NCI-H2171 treated with DMSO at 0.1 percent for 48 hours (cell line): ENCODE measurements around the gene EMID1.
"Not testable (repeated sequence)": the region's sequence is repeated elsewhere in the genome, so short reads cannot be mapped to it uniquely, and the experiment has no call there.

ENCODE experiments used
- DNase-seq: peaks from one replicate; lab custom pipeline; 2025; lab: John Stamatoyannopoulos, UW

The EMID1 gene

GRCh38 chr22:29211466-29211865, 5.8 kb downstream of the EMID1 start:
- DNase-seq, result no peak

GRCh38 chr22:29212743-29213142, 7.0 kb downstream of the EMID1 start:
- DNase-seq, result peak; percentile 15

GRCh38 chr22:29213493-29213892, 7.8 kb downstream of the EMID1 start:
- no peak for DNase-seq

GRCh38 chr22:29214232-29214631, 8.5 kb downstream of the EMID1 start:
- no peak for DNase-seq

- DNase-seq, result peak; percentile 52
These were observed 9.5 kb downstream of the EMID1 start for GRCh38 chr22:29215012-29215860.

GRCh38 chr22:29216011-29216872, 10.5 kb downstream of the EMID1 start:
- DNase-seq, result no peak

GRCh38 chr22:29216873-29217666, 11.4 kb downstream of the EMID1 start:
- no peak for DNase-seq

GRCh38 chr22:29217827-29218757, 12.4 kb downstream of the EMID1 start:
- no peak for DNase-seq

- no peak for DNase-seq
These were observed 13.2 kb downstream of the EMID1 start for GRCh38 chr22:29218758-29219408.

- DNase-seq, result not testable (repeated sequence)
These were observed 13.7 kb downstream of the EMID1 start for GRCh38 chr22:29219409-29219782.

GRCh38 chr22:29219881-29220670, 14.4 kb downstream of the EMID1 start:
- DNase-seq, result no peak

GRCh38 chr22:29224121-29224858, 18.6 kb downstream of the EMID1 start:
- no peak for DNase-seq

- no peak for DNase-seq
These were observed 19.2 kb downstream of the EMID1 start for GRCh38 chr22:29224859-29225410.

GRCh38 chr22:29225422-29226090, 19.9 kb downstream of the EMID1 start:
- peak; percentile 28 for DNase-seq

GRCh38 chr22:29226351-29226981, 20.8 kb downstream of the EMID1 start:
- no peak for DNase-seq

- no peak for DNase-seq
These were observed 25.5 kb downstream of the EMID1 start for GRCh38 chr22:29230972-29231875.
